CD4-positive, alpha-beta T cell treated with Interleukin-21 for 1 hour (primary cell): Measurements from ENCODE around the gene PTPMT1.

Source experiments
- DNase-seq: peaks from one replicate; pipeline ENCODE4 v3.0.0-alpha.2; 2020

The PTPMT1 gene

GRCh38 chr11:47616726-47617416, 51.5 kb downstream of the PTPMT1 start:
- peak; percentile 14 for DNase-seq

DNA sequence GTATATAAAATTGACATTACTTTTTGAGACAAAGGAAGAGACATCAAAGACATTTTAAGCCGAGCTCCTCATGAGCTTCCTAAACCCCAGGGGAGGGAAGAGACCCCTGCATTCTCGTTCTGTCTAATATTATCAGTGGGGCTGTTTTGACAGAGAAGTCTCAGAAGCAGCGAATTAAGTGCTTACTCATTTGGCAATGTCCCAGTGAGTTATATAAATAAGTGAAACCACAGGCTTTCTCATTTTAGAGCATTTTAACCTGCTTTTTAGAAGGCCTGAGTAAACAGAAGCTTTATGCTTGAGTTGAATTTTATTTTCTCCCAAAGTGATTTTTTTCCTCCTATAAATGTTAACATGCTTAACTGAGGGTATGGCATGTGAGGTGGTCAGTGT, 52.0 kb downstream of the PTPMT1 start:
- no peak for DNase-seq

DNA sequence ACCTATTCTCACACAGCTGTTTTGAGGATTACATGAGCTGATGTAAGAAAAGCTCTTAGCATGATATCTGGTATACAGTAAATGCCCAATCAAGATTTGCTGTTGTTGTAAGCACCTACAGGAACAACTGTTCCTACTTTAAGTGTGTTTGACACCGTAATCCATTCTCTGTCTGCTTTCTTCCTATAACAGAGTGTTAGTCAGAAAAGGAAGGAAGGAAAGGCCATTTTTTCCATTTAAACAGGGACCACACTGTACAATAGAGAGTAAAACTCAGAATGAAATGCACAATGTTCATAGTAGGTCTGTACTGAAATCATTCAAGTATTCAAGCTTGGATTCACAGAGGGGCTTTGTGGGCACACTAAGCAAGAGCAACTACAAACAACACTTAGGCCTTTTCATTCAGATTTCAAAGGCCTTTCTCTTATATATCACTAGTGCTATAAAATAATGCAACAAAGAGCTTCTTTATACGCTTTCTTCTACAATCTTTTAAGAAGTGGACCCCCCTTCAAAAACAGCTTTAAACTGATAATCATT, 55.5 kb downstream of the PTPMT1 start:
- no peak for DNase-seq
